ENCODE measurements around the gene PATJ. TPM values are rescaled to one million over a fixed set of nuclear protein-coding genes. Genes with fewer than 3 reads are reported as not detected.

PATJ gene
- total RNA-seq, 1 experiment from 2014 or later, result 57.9 TPM

DNA sequence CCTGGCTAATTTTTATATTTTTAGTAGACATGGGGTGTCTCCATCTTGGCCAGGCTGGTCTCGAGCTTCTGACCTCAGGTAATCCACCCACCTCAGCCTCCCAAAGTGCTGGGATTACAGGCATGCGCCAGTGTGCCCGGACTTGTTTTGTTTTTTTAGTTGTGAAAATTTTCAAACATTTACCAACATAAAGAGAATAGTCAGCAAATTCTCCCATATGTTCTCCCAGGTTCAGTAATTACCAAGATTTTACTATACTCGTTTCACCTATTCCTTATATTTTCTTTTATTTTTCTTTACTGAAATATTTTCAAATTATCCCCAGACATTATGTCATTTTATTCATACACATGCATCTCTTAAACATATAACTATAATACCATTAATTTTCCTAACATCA lies 234.3 kb downstream of the PATJ start:
- H3K27me3 Mint-ChIP-seq (ENCODE audit: low read depth), result no peaks in the 10 kb centered on the region
- ATAC-seq (no peak), DNase-seq (ENCODE audit: low spot score) (no peak)
- ChIA-PET CTCF (no interaction called here), POLR2A (no interaction called here)
- no peak overlapping the region for H3K27ac Mint-ChIP-seq
- TF ChIP-seq ZNF219 (CRISPR knock-in tag; IDR thresholded peaks at IDR 0.05; ENCODE audit: borderline replicate concordance) (no peak), MXD4 (CRISPR knock-in tag; IDR thresholded peaks at IDR 0.05; ENCODE audit: borderline replicate concordance) (no peak), ESRRA (CRISPR knock-in tag; IDR thresholded peaks at IDR 0.05; ENCODE audit: borderline replicate concordance) (no peak), RELA (CRISPR knock-in tag; IDR thresholded peaks at IDR 0.05; ENCODE audit: borderline replicate concordance) (no peak), ZNF416 (CRISPR knock-in tag; IDR thresholded peaks at IDR 0.05) (no peak), NR2C2 (CRISPR knock-in tag; IDR thresholded peaks at IDR 0.05) (no peak), CREM (CRISPR knock-in tag; IDR thresholded peaks at IDR 0.05) (no peak), JUN (CRISPR knock-in tag; IDR thresholded peaks at IDR 0.05) (no peak), ELF4 (CRISPR knock-in tag; IDR thresholded peaks at IDR 0.05; ENCODE audit: low read depth) (no peak), SOX15 (CRISPR knock-in tag; IDR thresholded peaks at IDR 0.05) (no peak), SMAD4 (CRISPR knock-in tag; IDR thresholded peaks at IDR 0.05) (no peak)
- TF ChIP-seq, protein P1, sequence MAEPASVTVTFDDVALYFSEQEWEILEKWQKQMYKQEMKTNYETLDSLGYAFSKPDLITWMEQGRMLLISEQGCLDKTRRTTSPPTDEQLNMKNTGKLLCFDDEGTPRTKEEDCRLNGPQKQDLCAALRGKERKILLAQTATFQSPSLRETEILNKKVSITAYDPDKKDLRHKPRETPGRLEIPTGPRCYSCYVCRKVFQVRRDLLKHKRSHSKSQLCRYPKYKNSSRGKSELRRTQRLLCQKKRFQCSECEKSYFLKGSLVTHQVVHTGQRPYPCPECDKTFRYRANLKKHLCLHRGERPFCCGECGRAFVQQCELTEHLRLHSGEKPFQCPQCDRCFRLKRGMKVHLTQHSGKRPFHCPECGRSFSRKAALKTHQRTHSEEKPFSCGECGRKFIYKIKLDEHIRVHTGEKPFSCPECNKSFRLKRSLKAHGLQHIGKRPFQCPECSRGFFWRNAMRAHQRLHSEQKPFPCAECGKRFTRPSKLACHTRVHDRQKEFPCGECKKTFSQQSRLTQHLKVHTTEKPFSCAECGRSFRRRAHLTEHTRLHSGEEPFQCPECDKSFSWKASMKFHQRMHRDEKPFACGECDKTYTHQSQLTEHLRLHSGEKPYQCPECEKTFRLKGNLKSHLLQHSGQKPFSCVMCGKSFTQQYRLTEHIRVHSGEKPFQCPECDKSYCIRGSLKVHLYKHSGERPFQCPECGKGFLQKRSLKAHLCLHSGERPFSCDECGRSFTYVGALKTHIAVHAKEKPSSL (CRISPR knock-in tag; conservative IDR thresholded peaks at IDR 0.05), result no peak
- TF ChIP-seq, protein P2, sequence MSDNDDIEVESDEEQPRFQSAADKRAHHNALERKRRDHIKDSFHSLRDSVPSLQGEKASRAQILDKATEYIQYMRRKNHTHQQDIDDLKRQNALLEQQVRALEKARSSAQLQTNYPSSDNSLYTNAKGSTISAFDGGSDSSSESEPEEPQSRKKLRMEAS (CRISPR knock-in tag; IDR thresholded peaks at IDR 0.05), result no peak
- no peak overlapping the region for H3K4me3 Mint-ChIP-seq
- no peaks in the 10 kb centered on the region for H3K9me3 Mint-ChIP-seq
- H3K36me3 Mint-ChIP-seq, result no peaks in the 10 kb centered on the region
- peaks cover 28% of the 10 kb centered on the region for H3K4me1 Mint-ChIP-seq

DNA sequence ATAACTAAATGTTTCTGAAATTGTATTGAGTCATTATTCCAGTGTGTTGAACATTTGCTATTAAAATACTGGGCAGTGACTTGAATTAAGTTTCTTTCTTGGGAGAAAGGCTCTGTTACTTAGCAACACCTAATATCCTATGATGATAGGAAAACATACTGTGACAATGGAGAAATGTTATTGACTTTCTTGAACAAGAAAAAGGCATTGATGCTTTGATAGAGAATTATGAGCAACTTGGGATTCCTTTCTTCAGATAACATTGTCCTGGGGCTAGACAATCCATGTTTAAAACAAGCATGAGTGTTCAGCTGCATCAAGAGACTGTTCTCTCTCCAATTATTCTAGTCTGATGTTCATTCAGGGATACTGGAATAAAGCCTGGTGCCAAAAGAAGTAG lies 236.5 kb downstream of the PATJ start:
- no peak for DNase-seq (ENCODE audit: low spot score)
- no peaks in the 10 kb centered on the region for H3K9me3 Mint-ChIP-seq

More for the DNA sequence above, 236.5 kb downstream of the PATJ start:
- ChIA-PET POLR2A (no interaction called here), CTCF (no interaction called here)
- TF ChIP-seq, protein P1 (CRISPR knock-in tag; conservative IDR thresholded peaks at IDR 0.05), result no peak
- no peak for TF ChIP-seq KAT7 (CRISPR knock-in tag; IDR thresholded peaks at IDR 0.05; ENCODE audit: borderline replicate concordance)
- TF ChIP-seq, protein P3, sequence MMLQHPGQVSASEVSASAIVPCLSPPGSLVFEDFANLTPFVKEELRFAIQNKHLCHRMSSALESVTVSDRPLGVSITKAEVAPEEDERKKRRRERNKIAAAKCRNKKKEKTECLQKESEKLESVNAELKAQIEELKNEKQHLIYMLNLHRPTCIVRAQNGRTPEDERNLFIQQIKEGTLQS (CRISPR knock-in tag; conservative IDR thresholded peaks at IDR 0.05), result no peak
- TF ChIP-seq, protein P4, sequence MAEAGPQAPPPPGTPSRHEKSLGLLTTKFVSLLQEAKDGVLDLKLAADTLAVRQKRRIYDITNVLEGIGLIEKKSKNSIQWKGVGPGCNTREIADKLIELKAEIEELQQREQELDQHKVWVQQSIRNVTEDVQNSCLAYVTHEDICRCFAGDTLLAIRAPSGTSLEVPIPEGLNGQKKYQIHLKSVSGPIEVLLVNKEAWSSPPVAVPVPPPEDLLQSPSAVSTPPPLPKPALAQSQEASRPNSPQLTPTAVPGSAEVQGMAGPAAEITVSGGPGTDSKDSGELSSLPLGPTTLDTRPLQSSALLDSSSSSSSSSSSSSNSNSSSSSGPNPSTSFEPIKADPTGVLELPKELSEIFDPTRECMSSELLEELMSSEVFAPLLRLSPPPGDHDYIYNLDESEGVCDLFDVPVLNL (CRISPR knock-in tag; IDR thresholded peaks at IDR 0.05; ENCODE audit: borderline replicate concordance, low read depth), result no peak
- TF ChIP-seq, protein P5, sequence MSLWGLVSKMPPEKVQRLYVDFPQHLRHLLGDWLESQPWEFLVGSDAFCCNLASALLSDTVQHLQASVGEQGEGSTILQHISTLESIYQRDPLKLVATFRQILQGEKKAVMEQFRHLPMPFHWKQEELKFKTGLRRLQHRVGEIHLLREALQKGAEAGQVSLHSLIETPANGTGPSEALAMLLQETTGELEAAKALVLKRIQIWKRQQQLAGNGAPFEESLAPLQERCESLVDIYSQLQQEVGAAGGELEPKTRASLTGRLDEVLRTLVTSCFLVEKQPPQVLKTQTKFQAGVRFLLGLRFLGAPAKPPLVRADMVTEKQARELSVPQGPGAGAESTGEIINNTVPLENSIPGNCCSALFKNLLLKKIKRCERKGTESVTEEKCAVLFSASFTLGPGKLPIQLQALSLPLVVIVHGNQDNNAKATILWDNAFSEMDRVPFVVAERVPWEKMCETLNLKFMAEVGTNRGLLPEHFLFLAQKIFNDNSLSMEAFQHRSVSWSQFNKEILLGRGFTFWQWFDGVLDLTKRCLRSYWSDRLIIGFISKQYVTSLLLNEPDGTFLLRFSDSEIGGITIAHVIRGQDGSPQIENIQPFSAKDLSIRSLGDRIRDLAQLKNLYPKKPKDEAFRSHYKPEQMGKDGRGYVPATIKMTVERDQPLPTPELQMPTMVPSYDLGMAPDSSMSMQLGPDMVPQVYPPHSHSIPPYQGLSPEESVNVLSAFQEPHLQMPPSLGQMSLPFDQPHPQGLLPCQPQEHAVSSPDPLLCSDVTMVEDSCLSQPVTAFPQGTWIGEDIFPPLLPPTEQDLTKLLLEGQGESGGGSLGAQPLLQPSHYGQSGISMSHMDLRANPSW (CRISPR knock-in tag; conservative IDR thresholded peaks at IDR 0.05; ENCODE audit: low read depth), result no peak
- Mint-ChIP-seq H3K4me3 (no peak overlapping the region), H3K36me3 (no peaks in the 10 kb centered on the region), H3K27ac (no peak overlapping the region), H3K27me3 (ENCODE audit: low read depth) (no peaks in the 10 kb centered on the region), H3K4me1 (peaks cover 28% of the 10 kb centered on the region)
- ATAC-seq, result no peak

Data from WTC11 (cell line).